SK-N-SH (cell line): ENCODE results near the gene ABR. TPM values are rescaled to one million over a fixed set of nuclear protein-coding genes. Genes with fewer than 3 reads are reported as not detected.

Experiments
- CTCF ChIA-PET: fragments of 300-600, 350-600 bp; formaldehyde crosslinking; extraction: SDS; loops from one replicate; lab custom pipeline; 2021; lab: Yijun Ruan, JAX
- POLR2A ChIA-PET: fragments of 350-600 bp; sonication (Branson Sonifier 250); formaldehyde crosslinking; extraction: SDS; loops from one replicate; lab custom pipeline; 2020; ENCODE audit warnings: antibody characterized with exemption, inconsistent platforms; lab: Yijun Ruan, JAX
- DNase-seq: peaks from one replicate; pipeline ENCODE4 v3.0.0; 2012
- H2AFZ ChIP-seq: fragments of 200-600 bp; sonication (generic); 2 replicates; pipeline ENCODE4 v1.8.1; 2016; ENCODE audit warnings: antibody characterized with exemption, mild to moderate bottlenecking, low read depth
- H3F3A ChIP-seq: fragments of 200-600 bp; sonication (generic); replicated peaks from 2 replicates; pipeline ENCODE3; 2016; ENCODE audit warnings: antibody characterized with exemption, mild to moderate bottlenecking; ENCODE audit not compliant: insufficient read depth
- H3K27ac ChIP-seq, 2 experiments: fragments of 200-500 bp in 1 of 2; fragments of 200-600 bp in 1 of 2; sonication (Bioruptor generic) in 1 of 2; sonication (generic), shearing (Covaris generic) in 1 of 2; 2 replicates each; pipeline versions ENCODE4 v1.5.1 to v1.6.1; 2014 to 2016; ENCODE audit warnings: low read depth in 2 of 2, inconsistent platforms in 1 of 2, low read length in 1 of 2, mild to moderate bottlenecking in 1 of 2, mixed read lengths in 1 of 2
- H3K27me3 ChIP-seq: fragments of 200-600 bp; sonication (generic), shearing (Covaris generic); 2 replicates; pipeline ENCODE4 v1.6.1; 2016; ENCODE audit warnings: mixed run types; ENCODE audit not compliant: insufficient read depth
- H3K36me3 ChIP-seq, 2 experiments: fragments of 200-500 bp in 1 of 2; fragments of 200-600 bp in 1 of 2; sonication (Bioruptor generic) in 1 of 2; sonication (generic) in 1 of 2; replicated peaks in 1 of 2; 2 replicates each; pipeline versions ENCODE3 to v1.5.1; 2014 to 2016; ENCODE audit warnings: low read length in 1 of 2, mild to moderate bottlenecking in 1 of 2; ENCODE audit not compliant: insufficient read depth in 2 of 2, control insufficient read depth in 1 of 2
- H3K4me1 ChIP-seq, 2 experiments: fragments of 200-500 bp in 1 of 2; fragments of 200-600 bp in 1 of 2; sonication (Bioruptor generic) in 1 of 2; sonication (generic), shearing (Covaris generic) in 1 of 2; 2 replicates each; pipeline versions ENCODE4 v1.5.1 to v1.6.1; 2014 to 2016; ENCODE audit warnings: low read depth in 1 of 2, low read length in 1 of 2, mixed run types in 1 of 2; ENCODE audit not compliant: insufficient read depth in 2 of 2, control insufficient read depth in 1 of 2
- H3K4me2 ChIP-seq: fragments of 200-600 bp; sonication (generic), shearing (Covaris generic); 2 replicates; pipeline ENCODE4 v1.6.1; 2017; ENCODE audit warnings: mixed run types
- H3K4me3 ChIP-seq, 2 experiments: fragments of 200-500 bp in 1 of 2; fragments of 200-600 bp in 1 of 2; sonication (Bioruptor generic) in 1 of 2; sonication (generic), shearing (Covaris generic) in 1 of 2; 2 replicates each; pipeline versions ENCODE4 v1.5.1 to v1.8.1; 2014 to 2016; ENCODE audit warnings: low read depth in 2 of 2, inconsistent platforms in 1 of 2, low read length in 1 of 2, mild to moderate bottlenecking in 1 of 2, mixed read lengths in 1 of 2, moderate library complexity in 1 of 2
- H3K79me2 ChIP-seq: fragments of 200-600 bp; sonication (generic); 2 replicates; pipeline ENCODE4 v1.8.1; 2017; ENCODE audit warnings: mild to moderate bottlenecking; ENCODE audit not compliant: insufficient read depth
- H3K9ac ChIP-seq: fragments of 200-600 bp; sonication (generic); 2 replicates; pipeline ENCODE4 v1.6.1; 2017; ENCODE audit warnings: mixed run types
- H3K9me2 ChIP-seq: fragments of 200-600 bp; sonication (generic); 2 replicates; pipeline ENCODE4 v1.6.1; 2017; ENCODE audit warnings: mixed run types
- H3K9me3 ChIP-seq: fragments of 200-600 bp; sonication (generic); 2 replicates; pipeline ENCODE4 v1.6.1; 2017; ENCODE audit warnings: mixed run types, mild to moderate bottlenecking, moderate library complexity
- H4K20me1 ChIP-seq: fragments of 200-600 bp; sonication (generic); 2 replicates; pipeline ENCODE4 v1.6.1; 2017; ENCODE audit warnings: mild to moderate bottlenecking, mixed run types; ENCODE audit not compliant: insufficient read depth
- CHD2 ChIP-seq: fragments of 150-350 bp; IDR thresholded peaks from 2 replicates; pipeline ENCODE4 v1.6.1; 2018; ENCODE audit warnings: low read length; ENCODE audit not compliant: partially characterized antibody
- ELF1 ChIP-seq: IDR thresholded peaks from 2 replicates; pipeline ENCODE4 v1.4.0; 2012
- EP300 ChIP-seq, 2 experiments: IDR thresholded peaks; 2 replicates each; pipeline versions ENCODE4 v1.4.0 to v1.6.1; 2012; ENCODE audit warnings: borderline replicate concordance in 1 of 2, low read depth in 1 of 2, low read length in 1 of 2
- EZH2phosphoT487 ChIP-seq: fragments of 200-600 bp; sonication (generic); IDR thresholded peaks from 2 replicates; pipeline ENCODE4 v1.6.1; 2017; ENCODE audit warnings: low read depth, mixed run types, mild to moderate bottlenecking, antibody characterized with exemption, moderate library complexity, borderline replicate concordance
- FOSL2 ChIP-seq: IDR thresholded peaks from 2 replicates; pipeline ENCODE4 v1.4.0; 2012; ENCODE audit warnings: low read depth, mild to moderate bottlenecking, moderate library complexity, borderline replicate concordance
- GATA2 ChIP-seq: sonication (generic); formaldehyde crosslinking; IDR thresholded peaks from 2 replicates; pipeline ENCODE4 v1.5.0; 2020; ENCODE audit warnings: mild to moderate bottlenecking, missing genetic modification reagents
- NFIC ChIP-seq: IDR thresholded peaks from 2 replicates; pipeline ENCODE4 v1.4.0; 2012; ENCODE audit warnings: borderline replicate concordance
- RXRA ChIP-seq: IDR thresholded peaks from 2 replicates; pipeline ENCODE4 v1.4.0; 2012; ENCODE audit warnings: low read depth, mild to moderate bottlenecking, borderline replicate concordance
- TAF1 ChIP-seq: IDR thresholded peaks from 2 replicates; pipeline ENCODE4 v1.6.1; 2012; ENCODE audit warnings: low read depth, mild to moderate bottlenecking, low read length, moderate library complexity, borderline replicate concordance
- TEAD4 ChIP-seq: IDR thresholded peaks from 2 replicates; pipeline ENCODE4 v1.4.0; 2012; ENCODE audit warnings: mild to moderate bottlenecking, borderline replicate concordance; ENCODE audit not compliant: insufficient read depth
- USF1 ChIP-seq: IDR thresholded peaks from 2 replicates; pipeline ENCODE4 v1.4.0; 2012; ENCODE audit warnings: low read depth, borderline replicate concordance
- USF2 ChIP-seq: fragments of 150-350 bp; IDR thresholded peaks from 2 replicates; pipeline ENCODE4 v1.6.1; 2017; ENCODE audit warnings: antibody characterized with exemption, low read length, low read depth, borderline replicate concordance
- ZBTB33 ChIP-seq: IDR thresholded peaks from 2 replicates; pipeline ENCODE4 v1.4.0; 2012; ENCODE audit warnings: low read depth, borderline replicate concordance
- WGBS: methylation state at CpG from one replicate; pipeline ENCODE4 v1.1.6; 2017; ENCODE audit warnings: low lambda C conversion rate; 5-methylcytosine and 5-hydroxymethylcytosine counted together
- polyA plus RNA-seq, 3 experiments: library from polyadenylated mRNA; depleted of rRNA; stranded (reverse); fragments of >200 nt; gene quantifications; 2 replicates each; pipeline ENCODE4 v1.2.3, GENCODE V29; 2012
- TF ChIP-seq, protein P1 (sequence below): IDR thresholded peaks from 2 replicates; pipeline ENCODE4 v1.6.1; 2012; ENCODE audit warnings: mild to moderate bottlenecking, low read depth, low read length, moderate library complexity

The ABR gene
- polyA plus RNA-seq, 1 of the 3 experiments (the other 2 are of a cell fraction): 117 TPM

GRCh38 chr17:1010586-1010985 lies 169.2 kb downstream of the ABR start:
- Histone ChIP-seq H3K27ac (no peak overlapping the region), H3K9ac (no peak overlapping the region), H3K9me3 (no peaks in the 10 kb centered on the region), H3K9me2 (no peaks in the 10 kb centered on the region), H3K4me2 (no peak overlapping the region)
- 80% methylated on average over 2 of the region's 14 CpGs for WGBS
- TF ChIP-seq FOSL2: no peak
- no peak for TF ChIP-seq TEAD4
- TF ChIP-seq, protein P1, sequence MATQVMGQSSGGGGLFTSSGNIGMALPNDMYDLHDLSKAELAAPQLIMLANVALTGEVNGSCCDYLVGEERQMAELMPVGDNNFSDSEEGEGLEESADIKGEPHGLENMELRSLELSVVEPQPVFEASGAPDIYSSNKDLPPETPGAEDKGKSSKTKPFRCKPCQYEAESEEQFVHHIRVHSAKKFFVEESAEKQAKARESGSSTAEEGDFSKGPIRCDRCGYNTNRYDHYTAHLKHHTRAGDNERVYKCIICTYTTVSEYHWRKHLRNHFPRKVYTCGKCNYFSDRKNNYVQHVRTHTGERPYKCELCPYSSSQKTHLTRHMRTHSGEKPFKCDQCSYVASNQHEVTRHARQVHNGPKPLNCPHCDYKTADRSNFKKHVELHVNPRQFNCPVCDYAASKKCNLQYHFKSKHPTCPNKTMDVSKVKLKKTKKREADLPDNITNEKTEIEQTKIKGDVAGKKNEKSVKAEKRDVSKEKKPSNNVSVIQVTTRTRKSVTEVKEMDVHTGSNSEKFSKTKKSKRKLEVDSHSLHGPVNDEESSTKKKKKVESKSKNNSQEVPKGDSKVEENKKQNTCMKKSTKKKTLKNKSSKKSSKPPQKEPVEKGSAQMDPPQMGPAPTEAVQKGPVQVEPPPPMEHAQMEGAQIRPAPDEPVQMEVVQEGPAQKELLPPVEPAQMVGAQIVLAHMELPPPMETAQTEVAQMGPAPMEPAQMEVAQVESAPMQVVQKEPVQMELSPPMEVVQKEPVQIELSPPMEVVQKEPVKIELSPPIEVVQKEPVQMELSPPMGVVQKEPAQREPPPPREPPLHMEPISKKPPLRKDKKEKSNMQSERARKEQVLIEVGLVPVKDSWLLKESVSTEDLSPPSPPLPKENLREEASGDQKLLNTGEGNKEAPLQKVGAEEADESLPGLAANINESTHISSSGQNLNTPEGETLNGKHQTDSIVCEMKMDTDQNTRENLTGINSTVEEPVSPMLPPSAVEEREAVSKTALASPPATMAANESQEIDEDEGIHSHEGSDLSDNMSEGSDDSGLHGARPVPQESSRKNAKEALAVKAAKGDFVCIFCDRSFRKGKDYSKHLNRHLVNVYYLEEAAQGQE: no peak
- TF ChIP-seq ELF1: no peak
- TF ChIP-seq EP300 (IDR thresholded peaks at IDR 0.05; ENCODE audit: borderline replicate concordance in 1 of 2, low read depth in 1 of 2, low read length in 1 of 2): no peak
- TF ChIP-seq GATA2: no peak
- no peak for TF ChIP-seq CHD2
- no peak for TF ChIP-seq USF1
- TF ChIP-seq NFIC: no peak
- no peak for TF ChIP-seq TAF1
- TF ChIP-seq ZBTB33: no peak
- no peak for TF ChIP-seq USF2
- no peak for TF ChIP-seq RXRA
- no peak for TF ChIP-seq EZH2phosphoT487
- TF ChIP-seq, all 33 proteins: peak for 0
- H3K79me2 ChIP-seq: no peaks in the 10 kb centered on the region
- no peaks in the 10 kb centered on the region for H3K27me3 ChIP-seq
- peaks cover 7 to 39% of the 10 kb centered on the region in 2 experiments for H3K36me3 ChIP-seq
- H2AFZ ChIP-seq: no peak overlapping the region
- ChIA-PET CTCF (interaction anchor here (1.1 to 2.1 kb wide), 3 partner anchors 11 to 49 kb away, joined by 3 to 7 read pairs (median 6); no protein-coding TSS in a partner anchor), POLR2A (no interaction called here)
- H4K20me1 ChIP-seq: peaks cover 8% of the 10 kb centered on the region
- peaks cover 0 to 6% of the 10 kb centered on the region in 2 experiments; a peak in 1 of 4 replicates for H3K4me1 ChIP-seq
- no peak for DNase-seq
- no peak overlapping the region for H3K4me3 ChIP-seq
- H3F3A ChIP-seq: peaks cover 3% of the 10 kb centered on the region
